SK-N-MC (cell line): ENCODE results near the gene CSNK1A1.

Experiments
- EZH2 ChIP-seq: fragments of 200-600 bp; sonication (generic); IDR thresholded peaks from one replicate; pipeline ENCODE4 v1.6.1; 2017; ENCODE audit warnings: antibody characterized with exemption
- POLR2AphosphoS5 ChIP-seq: IDR thresholded peaks from 2 replicates; pipeline ENCODE4 v1.6.1; 2012; ENCODE audit warnings: mild to moderate bottlenecking, low read depth, low read length, borderline replicate concordance

- TF ChIP-seq EZH2 (no peak), POLR2AphosphoS5 (no peak)
Observed at GRCh38 chr5:149503006-149503405, 48.2 kb downstream of the CSNK1A1 start.
